Upper lobe of left lung (tissue), 6 donors: ENCODE results near the gene ZNF366. TPM values are rescaled to one million over a fixed set of nuclear protein-coding genes. Genes with fewer than 3 reads are reported as not detected.

Source experiments
- ATAC-seq, 2 donors: fragments of 200-7000 bp; cut with Tn5 transposase; one replicate each; pipeline ENCODE4 v1.9.1; 2022; ENCODE audit warnings: mild to moderate bottlenecking in 2 of 2, moderate library complexity in 2 of 2; ENCODE audit not compliant: low FRiP score in 2 of 2
- DNase-seq, 2 donors: peaks; one replicate each; pipeline ENCODE4 v3.0.0-alpha.2; 2019 to 2020
- H3K27ac ChIP-seq, 4 donors: fragments of 200-600 bp; sonication (generic); one replicate each; pipeline ENCODE4 v1.5.1; 2016 to 2019
- H3K27me3 ChIP-seq, 4 donors: fragments of 200-600 bp; sonication (generic); one replicate each; pipeline ENCODE4 v1.5.1; 2017 to 2019
- H3K36me3 ChIP-seq, 4 donors: fragments of 200-600 bp; sonication (generic); one replicate each; pipeline ENCODE4 v1.5.1; 2016 to 2019
- H3K4me1 ChIP-seq, 4 donors: fragments of 200-600 bp; sonication (generic); one replicate each; pipeline ENCODE4 v1.5.1; 2018 to 2019
- H3K4me3 ChIP-seq, 4 donors: fragments of 200-600 bp; sonication (generic); one replicate each; pipeline ENCODE4 v1.5.1; 2017 to 2019; ENCODE audit warnings: mild to moderate bottlenecking in 2 of 4, moderate library complexity in 1 of 4
- H3K9me3 ChIP-seq, 4 donors: fragments of 200-600 bp; sonication (generic); one replicate each; pipeline ENCODE4 v1.5.1; 2018 to 2019
- EP300 ChIP-seq, 4 donors: sonication (generic); formaldehyde crosslinking; IDR thresholded peaks; one replicate each; pipeline ENCODE4 v1.5.1; 2017; ENCODE audit warnings: antibody characterized with exemption in 4 of 4, control low read depth in 2 of 4
- POLR2A ChIP-seq, 4 donors: fragments of 450-650 bp; IDR thresholded peaks; one replicate each; pipeline ENCODE4 v1.5.1; 2016 to 2017; ENCODE audit warnings: antibody characterized with exemption in 4 of 4, mild to moderate bottlenecking in 2 of 4
- POLR2AphosphoS5 ChIP-seq, 2 donors: sonication (generic); formaldehyde crosslinking; IDR thresholded peaks; one replicate each; pipeline ENCODE4 v1.5.1; 2017; ENCODE audit warnings: antibody characterized with exemption in 2 of 2
- total RNA-seq, 6 donors: library from RNA; depleted of rRNA in 4 of 6; stranded (reverse); fragments of >200 nt in 4 of 6; gene quantifications; one replicate each; pipeline versions ENCODE4 v1.1.0 to v1.2.1, GENCODE V29; 2016 to 2021
- TF ChIP-seq, protein P1 (sequence below), 6 experiments: fragments of 450-650 bp in 4 of 6; fragments of 200-600 bp in 2 of 6; sonication (generic) in 2 of 6; IDR thresholded peaks; one replicate each; pipeline ENCODE4 v1.5.1; 2016 to 2019; ENCODE audit warnings: antibody characterized with exemption in 6 of 6
- donor health status: DM: no; HTN: no; CAD: no; lungs with moderate emphysema.
- donor health status: DM: no; HTN: yes; CAD: no; lungs with severe emphysema.

The ZNF366 gene
- total RNA-seq, 6 donors from 2014 or later, result 3.1 to 12.4 (median 6.3) TPM

DNA sequence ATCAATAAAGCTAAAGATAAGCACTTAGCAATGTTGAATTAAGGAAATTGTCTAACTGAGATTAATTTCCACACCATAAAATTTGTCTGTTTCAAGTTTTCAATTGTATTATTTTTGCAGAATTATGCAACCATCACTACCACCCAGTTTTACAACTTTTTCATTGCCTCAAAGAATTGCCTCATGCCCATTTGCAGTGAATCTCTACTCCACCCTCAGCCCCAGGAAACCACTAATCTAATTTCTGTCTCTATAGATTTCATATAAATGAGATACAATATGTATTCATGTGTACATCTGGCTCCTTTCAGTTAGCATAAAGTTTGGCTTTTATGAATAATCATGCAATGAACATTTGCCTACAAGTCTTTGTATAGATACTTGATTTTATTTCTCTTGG is 114.2 kb downstream of the ZNF366 start:
- H3K27ac ChIP-seq, result no peak overlapping the region
- DNase-seq (no peak), ATAC-seq (no peak)
- H3K4me1 ChIP-seq, result peaks cover 0 to 3% (median 0%) of the 10 kb centered on the region in 4 donors
- TF ChIP-seq, protein P1, sequence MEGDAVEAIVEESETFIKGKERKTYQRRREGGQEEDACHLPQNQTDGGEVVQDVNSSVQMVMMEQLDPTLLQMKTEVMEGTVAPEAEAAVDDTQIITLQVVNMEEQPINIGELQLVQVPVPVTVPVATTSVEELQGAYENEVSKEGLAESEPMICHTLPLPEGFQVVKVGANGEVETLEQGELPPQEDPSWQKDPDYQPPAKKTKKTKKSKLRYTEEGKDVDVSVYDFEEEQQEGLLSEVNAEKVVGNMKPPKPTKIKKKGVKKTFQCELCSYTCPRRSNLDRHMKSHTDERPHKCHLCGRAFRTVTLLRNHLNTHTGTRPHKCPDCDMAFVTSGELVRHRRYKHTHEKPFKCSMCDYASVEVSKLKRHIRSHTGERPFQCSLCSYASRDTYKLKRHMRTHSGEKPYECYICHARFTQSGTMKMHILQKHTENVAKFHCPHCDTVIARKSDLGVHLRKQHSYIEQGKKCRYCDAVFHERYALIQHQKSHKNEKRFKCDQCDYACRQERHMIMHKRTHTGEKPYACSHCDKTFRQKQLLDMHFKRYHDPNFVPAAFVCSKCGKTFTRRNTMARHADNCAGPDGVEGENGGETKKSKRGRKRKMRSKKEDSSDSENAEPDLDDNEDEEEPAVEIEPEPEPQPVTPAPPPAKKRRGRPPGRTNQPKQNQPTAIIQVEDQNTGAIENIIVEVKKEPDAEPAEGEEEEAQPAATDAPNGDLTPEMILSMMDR (IDR thresholded peaks at IDR 0.05), result no peak
- TF ChIP-seq POLR2AphosphoS5 (IDR thresholded peaks at IDR 0.05) (no peak), EP300 (IDR thresholded peaks at IDR 0.05) (no peak), POLR2A (IDR thresholded peaks at IDR 0.05) (no peak)
- no peak overlapping the region for H3K4me3 ChIP-seq
- H3K9me3 ChIP-seq, result no peaks in the 10 kb centered on the region
- no peaks in the 10 kb centered on the region for H3K36me3 ChIP-seq
- H3K27me3 ChIP-seq, result no peaks in the 10 kb centered on the region

Other genes starting within 250 kb of the ZNF366 start
- gene MRPS27, start 187.2 kb downstream of the ZNF366 start, total RNA-seq, result 10 to 100 TPM; 15.7 to 36.9 (median 34.4) TPM
- 10 to 100 TPM in 1 of 6 donors, 1 to 10 TPM in 5; 3.1 to 17.8 (median 5.9) TPM for gene PTCD2, start 187.0 kb downstream of the ZNF366 start, total RNA-seq